ENCODE results near the gene PIH1D2. TPM values are rescaled to one million over a fixed set of nuclear protein-coding genes. Genes with fewer than 3 reads are reported as not detected.
A peak's percentile ranks its signal among the peaks of the same experiment; 100 is the strongest.

The PIH1D2 gene
- total and polyA plus RNA-seq, 9 of the 15 experiments (the other 6 are each of a cell fraction or from before 2014, with no cell fraction given): 1.5 to 5.4 (median 3.0) TPM

GRCh38 chr11:112073941-112074811 lies at the start of gene PIH1D2, which contains the start of gene NKAPD1 (continued):
- TF ChIP-seq THRB (CRISPR knock-in tag; conservative IDR thresholded peaks at IDR 0.05): peak; percentile 48; the same call in 1 of the 2 replicates
- TF ChIP-seq FOXP1 (CRISPR knock-in tag; IDR thresholded peaks at IDR 0.05): no peak
- no peak for TF ChIP-seq POLR2AphosphoS2 (IDR thresholded peaks at IDR 0.05; ENCODE audit: low read length)
- TF ChIP-seq ZZZ3 (IDR thresholded peaks at IDR 0.05): 0 out of 2 replicates have a peak, but pooled peaks have one; percentile 72
- peak; percentile 95 for TF ChIP-seq NFATC3 (IDR thresholded peaks at IDR 0.05)
- TF ChIP-seq MBD2 (IDR thresholded peaks at IDR 0.05; ENCODE audit: borderline replicate concordance, low read depth): 0 out of 2 replicates have a peak, but pooled peaks have one; percentile 11
- TF ChIP-seq HNRNPLL (IDR thresholded peaks at IDR 0.05; ENCODE audit: low read depth, low read length, poor library complexity, severe bottlenecking): peak; percentile 16
- no peak for TF ChIP-seq ZNF79 (CRISPR knock-in tag; IDR thresholded peaks at IDR 0.05; ENCODE audit: low read depth)
- no peak for TF ChIP-seq ZNF239 (CRISPR knock-in tag; IDR thresholded peaks at IDR 0.05)
- no peak for TF ChIP-seq HNRNPK (IDR thresholded peaks at IDR 0.05; ENCODE audit: low read depth, low read length, poor library complexity, severe bottlenecking)
- TF ChIP-seq NONO (IDR thresholded peaks at IDR 0.05; ENCODE audit: low read depth in 2 of 2, low read length in 1 of 2): peak in 1 of 2 experiments; percentile 38; a peak in 1 of 4 replicates
- TF ChIP-seq PRMT5 (CRISPR knock-in tag; IDR thresholded peaks at IDR 0.05): no peak
- TF ChIP-seq XRCC5 (IDR thresholded peaks at IDR 0.05; ENCODE audit: low read depth, low read length): peak; percentile 98
- no peak for TF ChIP-seq REST (IDR thresholded peaks at IDR 0.05; ENCODE audit: borderline replicate concordance)
- TF ChIP-seq REST (CRISPR knock-in tag; IDR thresholded peaks at IDR 0.05; ENCODE audit: low read depth): 0 out of 2 replicates have a peak, but pooled peaks have one; percentile 47
- TF ChIP-seq ZBTB17 (CRISPR knock-in tag; IDR thresholded peaks at IDR 0.05): 0 out of 2 replicates have a peak, but pooled peaks have one; percentile 21
- no peak for TF ChIP-seq SRSF9 (IDR thresholded peaks at IDR 0.05; ENCODE audit: borderline replicate concordance, low read depth, low read length)
- TF ChIP-seq ARNT (IDR thresholded peaks at IDR 0.05): peak; percentile 90 to 96; a peak in 3 of 4 replicates
- TF ChIP-seq CXXC5 (CRISPR knock-in tag; IDR thresholded peaks at IDR 0.05): peak; percentile 78
